ENCODE measurements around the gene MOSPD2.

DNA sequence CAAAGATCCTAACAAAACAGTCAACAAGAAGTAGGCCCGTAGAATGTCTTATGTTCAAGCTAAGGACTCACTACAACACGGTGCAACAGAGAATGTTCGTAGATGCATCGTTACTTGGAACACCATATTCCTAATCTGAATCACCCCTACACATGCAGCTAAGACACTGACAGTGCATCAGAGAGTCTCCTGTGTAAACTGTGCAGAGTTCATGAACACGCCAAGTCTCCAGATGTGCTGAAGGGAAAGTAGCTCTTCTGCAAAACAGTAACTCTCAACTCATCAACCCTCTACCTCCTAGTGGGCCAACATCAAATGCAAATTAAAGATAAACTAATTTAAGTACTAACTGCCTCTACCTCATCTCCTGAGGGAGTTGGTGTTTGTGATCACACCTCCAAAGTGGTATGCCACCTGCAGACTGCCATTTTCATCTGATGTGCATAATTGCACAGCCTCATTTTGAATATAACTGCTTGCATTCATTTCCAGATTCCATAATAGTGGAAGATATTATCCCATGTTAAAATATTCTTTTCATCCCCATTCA is 73.5 kb downstream of the MOSPD2 start:
- TF ChIP-seq, protein P1, sequence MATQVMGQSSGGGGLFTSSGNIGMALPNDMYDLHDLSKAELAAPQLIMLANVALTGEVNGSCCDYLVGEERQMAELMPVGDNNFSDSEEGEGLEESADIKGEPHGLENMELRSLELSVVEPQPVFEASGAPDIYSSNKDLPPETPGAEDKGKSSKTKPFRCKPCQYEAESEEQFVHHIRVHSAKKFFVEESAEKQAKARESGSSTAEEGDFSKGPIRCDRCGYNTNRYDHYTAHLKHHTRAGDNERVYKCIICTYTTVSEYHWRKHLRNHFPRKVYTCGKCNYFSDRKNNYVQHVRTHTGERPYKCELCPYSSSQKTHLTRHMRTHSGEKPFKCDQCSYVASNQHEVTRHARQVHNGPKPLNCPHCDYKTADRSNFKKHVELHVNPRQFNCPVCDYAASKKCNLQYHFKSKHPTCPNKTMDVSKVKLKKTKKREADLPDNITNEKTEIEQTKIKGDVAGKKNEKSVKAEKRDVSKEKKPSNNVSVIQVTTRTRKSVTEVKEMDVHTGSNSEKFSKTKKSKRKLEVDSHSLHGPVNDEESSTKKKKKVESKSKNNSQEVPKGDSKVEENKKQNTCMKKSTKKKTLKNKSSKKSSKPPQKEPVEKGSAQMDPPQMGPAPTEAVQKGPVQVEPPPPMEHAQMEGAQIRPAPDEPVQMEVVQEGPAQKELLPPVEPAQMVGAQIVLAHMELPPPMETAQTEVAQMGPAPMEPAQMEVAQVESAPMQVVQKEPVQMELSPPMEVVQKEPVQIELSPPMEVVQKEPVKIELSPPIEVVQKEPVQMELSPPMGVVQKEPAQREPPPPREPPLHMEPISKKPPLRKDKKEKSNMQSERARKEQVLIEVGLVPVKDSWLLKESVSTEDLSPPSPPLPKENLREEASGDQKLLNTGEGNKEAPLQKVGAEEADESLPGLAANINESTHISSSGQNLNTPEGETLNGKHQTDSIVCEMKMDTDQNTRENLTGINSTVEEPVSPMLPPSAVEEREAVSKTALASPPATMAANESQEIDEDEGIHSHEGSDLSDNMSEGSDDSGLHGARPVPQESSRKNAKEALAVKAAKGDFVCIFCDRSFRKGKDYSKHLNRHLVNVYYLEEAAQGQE (IDR thresholded peaks at IDR 0.05; ENCODE audit: insufficient replicate concordance, low read depth) = no peak
- TF ChIP-seq, protein P2, sequence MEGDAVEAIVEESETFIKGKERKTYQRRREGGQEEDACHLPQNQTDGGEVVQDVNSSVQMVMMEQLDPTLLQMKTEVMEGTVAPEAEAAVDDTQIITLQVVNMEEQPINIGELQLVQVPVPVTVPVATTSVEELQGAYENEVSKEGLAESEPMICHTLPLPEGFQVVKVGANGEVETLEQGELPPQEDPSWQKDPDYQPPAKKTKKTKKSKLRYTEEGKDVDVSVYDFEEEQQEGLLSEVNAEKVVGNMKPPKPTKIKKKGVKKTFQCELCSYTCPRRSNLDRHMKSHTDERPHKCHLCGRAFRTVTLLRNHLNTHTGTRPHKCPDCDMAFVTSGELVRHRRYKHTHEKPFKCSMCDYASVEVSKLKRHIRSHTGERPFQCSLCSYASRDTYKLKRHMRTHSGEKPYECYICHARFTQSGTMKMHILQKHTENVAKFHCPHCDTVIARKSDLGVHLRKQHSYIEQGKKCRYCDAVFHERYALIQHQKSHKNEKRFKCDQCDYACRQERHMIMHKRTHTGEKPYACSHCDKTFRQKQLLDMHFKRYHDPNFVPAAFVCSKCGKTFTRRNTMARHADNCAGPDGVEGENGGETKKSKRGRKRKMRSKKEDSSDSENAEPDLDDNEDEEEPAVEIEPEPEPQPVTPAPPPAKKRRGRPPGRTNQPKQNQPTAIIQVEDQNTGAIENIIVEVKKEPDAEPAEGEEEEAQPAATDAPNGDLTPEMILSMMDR (IDR thresholded peaks at IDR 0.05; ENCODE audit: insufficient read depth, low read length) = no peak
- TF ChIP-seq SPI1 (IDR thresholded peaks at IDR 0.05; ENCODE audit: borderline replicate concordance, low read depth) = no peak
